ENCODE measurements around the gene MAMDC4.

DNA sequence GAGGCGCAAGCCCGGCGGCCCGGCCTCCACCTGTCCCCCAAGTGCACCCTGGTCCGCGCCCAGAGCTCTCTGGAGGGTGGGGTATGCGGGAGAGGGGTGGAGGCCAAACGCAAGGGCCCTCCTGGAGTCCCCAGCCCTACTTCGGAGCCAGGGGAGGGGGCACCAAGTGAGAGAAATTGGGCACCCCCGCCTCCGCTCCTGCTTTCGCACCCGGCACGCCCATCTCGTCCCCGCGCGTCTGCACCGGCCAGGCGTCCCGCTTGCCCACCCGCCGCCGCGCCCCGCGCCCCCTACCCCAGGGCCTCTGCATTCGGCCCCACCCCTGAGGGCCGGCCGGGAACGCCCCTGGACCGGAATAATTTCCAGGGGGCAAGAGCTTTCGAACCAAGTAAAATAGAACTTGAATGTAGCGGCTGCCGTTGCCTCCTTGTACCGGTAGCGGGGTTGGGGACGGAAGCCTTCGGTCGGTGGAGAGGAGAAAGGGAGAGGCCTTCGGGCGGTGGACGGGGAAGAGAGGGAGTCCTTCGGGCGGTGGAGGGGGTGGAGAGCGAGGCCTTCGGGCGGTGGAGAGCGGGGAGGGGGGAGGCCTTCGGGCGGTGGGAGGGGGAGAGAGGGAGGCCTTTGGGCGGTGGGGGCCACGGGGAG is 3.6 kb upstream of the MAMDC4 start:
- TF ChIP-seq, protein P1, sequence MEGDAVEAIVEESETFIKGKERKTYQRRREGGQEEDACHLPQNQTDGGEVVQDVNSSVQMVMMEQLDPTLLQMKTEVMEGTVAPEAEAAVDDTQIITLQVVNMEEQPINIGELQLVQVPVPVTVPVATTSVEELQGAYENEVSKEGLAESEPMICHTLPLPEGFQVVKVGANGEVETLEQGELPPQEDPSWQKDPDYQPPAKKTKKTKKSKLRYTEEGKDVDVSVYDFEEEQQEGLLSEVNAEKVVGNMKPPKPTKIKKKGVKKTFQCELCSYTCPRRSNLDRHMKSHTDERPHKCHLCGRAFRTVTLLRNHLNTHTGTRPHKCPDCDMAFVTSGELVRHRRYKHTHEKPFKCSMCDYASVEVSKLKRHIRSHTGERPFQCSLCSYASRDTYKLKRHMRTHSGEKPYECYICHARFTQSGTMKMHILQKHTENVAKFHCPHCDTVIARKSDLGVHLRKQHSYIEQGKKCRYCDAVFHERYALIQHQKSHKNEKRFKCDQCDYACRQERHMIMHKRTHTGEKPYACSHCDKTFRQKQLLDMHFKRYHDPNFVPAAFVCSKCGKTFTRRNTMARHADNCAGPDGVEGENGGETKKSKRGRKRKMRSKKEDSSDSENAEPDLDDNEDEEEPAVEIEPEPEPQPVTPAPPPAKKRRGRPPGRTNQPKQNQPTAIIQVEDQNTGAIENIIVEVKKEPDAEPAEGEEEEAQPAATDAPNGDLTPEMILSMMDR (IDR thresholded peaks at IDR 0.05; ENCODE audit: borderline replicate concordance, extremely low read depth, low read length, poor library complexity, severe bottlenecking): no peak
- no peak for TF ChIP-seq EZH2 (IDR thresholded peaks at IDR 0.05; ENCODE audit: borderline replicate concordance, low read depth, low read length, severe bottlenecking)

All from DND-41 (cell line).